EH (cell line): ENCODE results near the gene CCNB1.
A peak's percentile ranks its signal among the peaks of the same experiment; 100 is the strongest.
"Not testable (repeated sequence)": the region's sequence is repeated elsewhere in the genome, so short reads cannot be mapped to it uniquely, and the experiment has no call there.

Experiments
- DNase-seq: peaks from one replicate; pipeline ENCODE4 v3.0.0-alpha.2; 2015; ENCODE audit warnings: low read depth

Gene CCNB1

DNA sequence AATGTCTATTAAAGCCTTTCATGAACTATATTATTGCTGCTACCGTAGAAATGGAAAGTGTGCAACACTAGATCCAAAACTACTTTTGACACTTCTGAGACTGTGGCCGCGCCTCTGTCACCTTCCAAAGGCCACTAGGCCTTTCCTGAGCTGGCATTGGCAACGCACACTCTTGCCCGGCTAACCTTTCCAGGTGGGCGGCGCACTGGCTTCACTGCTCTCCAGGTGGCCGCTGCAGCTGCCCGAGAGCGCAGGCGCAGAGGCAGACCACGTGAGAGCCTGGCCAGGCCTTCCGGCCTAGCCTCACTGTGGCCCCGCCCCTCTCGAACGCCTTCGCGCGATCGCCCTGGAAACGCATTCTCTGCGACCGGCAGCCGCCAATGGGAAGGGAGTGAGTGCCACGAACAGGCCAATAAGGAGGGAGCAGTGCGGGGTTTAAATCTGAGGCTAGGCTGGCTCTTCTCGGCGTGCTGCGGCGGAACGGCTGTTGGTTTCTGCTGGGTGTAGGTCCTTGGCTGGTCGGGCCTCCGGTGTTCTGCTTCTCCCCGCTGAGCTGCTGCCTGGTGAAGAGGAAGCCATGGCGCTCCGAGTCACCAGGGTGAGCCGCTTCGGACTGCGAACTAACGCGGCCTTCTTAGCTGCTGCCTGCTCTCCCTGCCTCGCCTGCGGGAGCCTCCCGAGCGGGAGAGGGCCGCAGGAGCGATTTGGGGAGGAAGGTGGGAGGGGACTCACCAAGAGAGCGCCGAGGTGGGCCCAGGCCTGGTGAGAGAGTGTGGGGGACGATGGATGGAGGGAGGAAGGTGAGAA lies at the start of gene CCNB1:
CCNB1 (plus strand) TSS at position 465 of the 807 bp plus-strand sequence; CDS start at position 578, 113 bp downstream.
- DNase-seq = peak; percentile 97

DNA sequence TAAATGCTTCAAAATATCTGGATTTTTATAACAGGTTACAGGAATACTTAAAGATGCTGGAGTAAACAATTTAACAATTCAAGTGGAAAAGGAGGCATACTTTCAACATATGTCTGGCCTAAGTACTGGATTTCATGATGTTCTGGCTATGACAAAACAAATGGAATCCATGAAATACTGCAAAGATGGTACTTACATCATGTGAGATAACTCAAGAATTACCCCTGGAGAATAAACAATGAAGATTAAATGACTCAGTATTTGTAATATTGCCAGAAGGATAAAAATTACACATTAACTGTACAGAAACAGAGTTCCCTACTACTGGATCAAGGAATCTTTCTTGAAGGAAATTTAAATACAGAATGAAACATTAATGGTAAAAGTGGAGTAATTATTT lies 37.5 kb upstream of the CCNB1 start:
- DNase-seq = peak; percentile 81

DNA sequence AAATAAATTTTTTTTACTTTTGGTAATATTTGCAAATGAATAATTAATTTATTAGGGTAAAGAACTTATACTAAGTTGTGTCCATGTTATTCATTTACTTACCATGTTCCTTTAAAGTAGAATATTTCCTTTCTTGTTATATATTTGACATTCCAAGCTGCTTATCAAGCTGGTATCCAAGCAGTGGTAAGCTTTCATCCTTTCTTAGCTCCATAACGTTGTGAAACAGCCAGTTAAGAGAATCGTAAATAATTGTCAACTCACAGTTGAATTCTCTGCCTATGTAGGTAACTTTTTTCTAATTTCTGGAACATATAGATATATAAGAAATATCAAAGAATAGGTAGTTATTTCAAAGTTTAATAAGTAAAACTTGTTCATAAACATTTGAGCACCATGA lies 36.7 kb upstream of the CCNB1 start:
- no peak for DNase-seq

GRCh38 chr5:69131304-69131703 lies 35.6 kb upstream of the CCNB1 start:
- DNase-seq = no peak

DNA sequence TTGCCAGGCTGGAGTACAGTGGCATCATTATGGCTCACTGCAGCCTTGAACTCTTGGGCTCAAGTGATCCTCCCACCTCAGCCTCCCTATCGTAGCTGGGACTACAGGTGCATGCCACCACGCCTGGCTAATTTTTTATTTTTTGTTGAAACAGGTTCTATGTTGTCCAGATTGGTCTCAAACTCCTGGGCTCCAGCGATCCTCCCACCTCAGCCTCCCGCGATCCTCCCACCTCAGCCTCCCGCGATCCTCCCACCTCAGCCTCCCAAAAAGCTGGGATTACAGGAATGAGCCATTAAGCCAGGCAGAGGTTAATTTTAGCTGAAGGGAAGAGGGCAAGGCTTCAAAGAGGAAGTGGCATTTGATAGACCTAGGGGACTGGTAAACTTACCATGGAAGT lies 32.8 kb upstream of the CCNB1 start:
- no peak for DNase-seq

DNA sequence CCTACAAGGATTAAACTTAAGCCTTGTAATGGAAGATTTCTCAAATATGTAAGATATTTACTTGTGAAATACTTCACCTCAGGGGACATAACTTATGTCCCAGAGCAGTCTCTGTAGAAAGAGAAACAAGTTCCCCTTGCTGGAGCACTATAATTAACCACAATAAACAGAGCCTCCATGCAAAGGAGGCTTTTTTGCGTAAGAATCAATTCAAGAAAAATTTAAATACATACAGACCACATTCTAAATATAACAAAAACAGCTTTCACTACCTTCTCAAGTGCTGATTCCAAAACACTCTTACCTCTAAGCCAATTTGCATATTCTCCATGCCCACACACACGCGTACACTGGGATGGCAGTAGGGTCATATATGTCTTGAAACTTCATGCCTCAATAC lies 30.7 kb upstream of the CCNB1 start:
- DNase-seq = peak; percentile 58

GRCh38 chr5:69137208-69137607 lies 29.7 kb upstream of the CCNB1 start:
- DNase-seq = not testable (repeated sequence)

GRCh38 chr5:69137807-69138206 lies 29.1 kb upstream of the CCNB1 start:
- DNase-seq = no peak

GRCh38 chr5:69138766-69139165 lies 28.2 kb upstream of the CCNB1 start:
- DNase-seq = peak; percentile 5

DNA sequence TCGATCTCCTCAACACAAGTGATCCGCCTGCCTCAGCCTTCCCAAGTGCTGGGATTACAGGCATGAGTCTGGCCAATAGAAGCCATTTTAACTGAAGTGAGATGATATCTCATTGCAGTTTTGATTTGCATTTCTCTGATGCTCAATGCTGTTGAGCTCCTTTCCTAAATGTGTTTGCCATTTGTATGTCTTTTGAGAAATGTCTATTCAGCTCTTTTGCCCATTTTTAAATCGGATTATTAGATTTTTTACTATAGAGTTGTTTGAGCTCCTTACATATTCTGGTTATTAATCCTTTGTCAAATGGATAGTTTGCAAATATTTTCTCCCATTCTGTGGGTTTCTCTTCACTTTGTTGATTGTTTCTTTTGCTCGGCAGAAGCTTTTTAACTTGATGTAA lies 26.7 kb upstream of the CCNB1 start:
- not testable (repeated sequence) for DNase-seq

- DNase-seq = no peak
Observed at GRCh38 chr5:69140827-69141226, 26.1 kb upstream of the CCNB1 start.

DNA sequence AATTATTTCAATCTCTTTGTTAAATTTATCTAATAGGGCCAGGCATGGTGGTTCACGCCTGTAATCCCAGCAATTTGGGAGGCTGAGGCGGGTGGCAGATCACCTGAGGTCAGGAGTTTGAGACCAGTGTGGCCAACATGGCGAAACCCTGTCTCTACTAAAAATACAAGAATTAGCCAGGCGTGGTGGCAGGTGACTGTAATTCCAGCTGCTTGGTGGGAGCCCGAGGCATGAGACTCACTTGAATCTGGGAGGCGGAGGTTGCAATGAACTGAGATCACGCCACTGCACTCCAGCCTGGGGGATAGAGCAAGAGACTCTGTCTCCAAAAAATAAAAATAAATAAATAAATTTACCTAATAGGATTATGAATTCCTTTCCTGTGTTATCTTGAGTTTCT lies 18.4 kb upstream of the CCNB1 start:
- DNase-seq = not testable (repeated sequence)

DNA sequence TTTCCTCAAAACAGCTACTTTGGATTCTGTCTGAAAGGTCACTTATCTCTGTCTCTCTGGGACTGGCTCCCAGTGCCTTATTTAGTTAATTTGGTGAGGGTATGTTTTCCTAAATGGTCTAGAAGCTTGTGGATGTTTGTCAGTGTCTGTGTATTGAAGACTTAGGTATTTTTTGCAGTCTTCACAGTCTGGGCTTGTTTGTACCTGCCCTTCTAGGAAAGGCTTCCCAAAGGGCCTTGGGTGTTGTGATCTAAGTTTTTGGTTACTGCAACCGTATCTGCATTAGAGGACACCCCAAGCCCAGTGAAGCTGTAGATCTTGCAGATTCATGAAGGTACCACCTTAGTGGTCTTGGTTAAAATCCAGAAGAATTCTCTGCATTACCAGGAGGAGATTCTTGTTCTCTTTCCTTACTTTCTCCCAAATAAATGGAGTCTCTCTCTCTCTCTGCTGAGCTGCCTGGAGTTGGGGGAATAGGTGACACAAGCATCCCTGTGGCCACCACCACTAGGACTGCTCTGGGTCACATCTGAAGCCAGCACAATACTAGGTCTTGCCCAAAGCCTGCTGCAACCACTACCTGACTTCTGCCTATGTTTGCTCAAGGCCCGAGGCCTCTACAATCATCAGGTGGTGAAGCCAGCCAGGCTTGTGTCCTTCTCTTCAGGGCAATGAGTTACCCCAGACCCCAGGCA lies 17.8 kb upstream of the CCNB1 start:
- no peak for DNase-seq

GRCh38 chr5:69149676-69150010 lies 17.3 kb upstream of the CCNB1 start:
- DNase-seq = no peak

GRCh38 chr5:69152731-69153130 lies 14.2 kb upstream of the CCNB1 start:
- DNase-seq = no peak

GRCh38 chr5:69156456-69156855 lies 10.5 kb upstream of the CCNB1 start:
- DNase-seq = no peak

GRCh38 chr5:69158039-69158438 lies 8.9 kb upstream of the CCNB1 start:
- no peak for DNase-seq

DNA sequence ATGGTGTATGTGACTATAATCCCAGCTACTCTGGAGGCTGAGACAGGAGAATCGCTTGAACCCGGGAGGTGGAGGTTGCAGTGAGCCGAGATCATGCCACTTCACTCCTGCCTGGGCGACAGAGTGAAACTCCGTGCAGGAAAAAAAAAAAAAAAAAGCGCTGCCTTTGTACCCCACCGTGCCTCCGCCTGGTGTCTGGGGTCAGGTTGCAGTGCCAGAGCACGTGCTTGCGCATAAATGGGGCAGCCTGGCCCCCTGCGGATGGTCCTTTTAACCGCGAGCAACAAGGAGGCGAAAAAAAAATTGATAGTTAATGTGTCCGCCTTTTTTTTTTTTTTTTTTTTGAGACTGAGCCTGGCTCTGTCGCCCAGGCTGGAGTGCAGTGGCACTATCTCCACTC lies 6.3 kb upstream of the CCNB1 start:
- no peak for DNase-seq

DNA sequence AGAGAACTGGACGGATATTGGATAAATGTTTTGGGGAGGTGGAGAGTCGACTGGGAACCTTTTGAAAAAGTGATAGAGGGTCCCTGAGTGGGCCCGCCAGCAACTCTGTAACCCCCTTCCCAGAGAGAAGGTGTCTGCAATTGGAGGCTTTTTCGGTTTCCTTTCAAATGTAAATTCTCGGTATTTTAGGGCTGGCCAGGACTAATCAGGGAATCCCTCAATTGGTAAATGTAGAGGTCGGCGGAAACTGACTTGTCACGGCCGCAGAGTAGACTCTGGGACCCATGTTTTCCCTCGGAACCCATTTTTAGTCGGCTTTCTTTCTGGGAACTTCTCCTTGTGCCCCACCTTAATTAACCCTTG lies 524 bp downstream of the CCNB1 start:
- DNase-seq = peak; percentile 18

GRCh38 chr5:69167929-69168328 lies 979 bp downstream of the CCNB1 start:
- DNase-seq = peak; percentile 3

GRCh38 chr5:69170495-69170894 lies 3.5 kb downstream of the CCNB1 start:
- peak; percentile 24 for DNase-seq

- no peak for DNase-seq
Observed at GRCh38 chr5:69170969-69171368, 4.0 kb downstream of the CCNB1 start.

DNA sequence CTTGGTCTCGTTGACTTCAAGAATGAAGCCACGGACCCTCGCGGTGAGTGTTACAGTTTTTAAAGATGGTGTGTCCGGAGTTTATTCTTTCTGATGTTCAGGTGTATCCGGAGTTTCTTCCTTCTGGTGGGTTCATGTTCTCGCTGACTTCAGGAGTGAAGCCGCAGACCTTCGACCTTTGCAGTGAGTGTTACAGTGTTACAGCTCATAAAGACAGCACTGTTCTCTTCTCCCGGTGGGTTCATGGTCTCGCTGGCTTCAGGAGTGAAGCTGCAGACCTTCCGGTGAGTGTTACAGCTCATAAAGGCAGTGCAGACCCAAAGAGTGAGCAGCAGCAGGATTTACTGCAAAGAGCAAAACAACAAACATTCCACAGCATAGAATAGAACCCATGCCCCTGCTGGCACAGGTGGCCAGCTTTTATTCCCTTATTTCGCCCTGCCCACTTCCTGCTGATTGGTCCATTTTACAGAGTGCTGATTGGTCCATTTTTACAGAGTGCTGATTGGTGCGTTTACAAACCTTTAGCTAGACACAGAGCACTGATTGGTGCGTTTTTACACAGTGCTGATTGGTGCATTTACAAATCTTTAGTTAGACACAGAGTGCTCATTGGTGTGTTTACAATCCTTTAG lies 14.8 kb downstream of the CCNB1 start:
- not testable (repeated sequence) for DNase-seq
